HG02870 (cell line): ENCODE results near the gene ROPN1B.
"Not testable (repeated sequence)": the region's sequence is repeated elsewhere in the genome, so short reads cannot be mapped to it uniquely, and the experiment has no call there.

Experiments used
- ATAC-seq: cut with Tn5 transposase; IDR thresholded peaks from one replicate; pipeline ENCODE4 v1.9.1; 2021; ENCODE audit warnings: mild to moderate bottlenecking, moderate library complexity; ENCODE audit not compliant: unreplicated experiment

ROPN1B gene

DNA sequence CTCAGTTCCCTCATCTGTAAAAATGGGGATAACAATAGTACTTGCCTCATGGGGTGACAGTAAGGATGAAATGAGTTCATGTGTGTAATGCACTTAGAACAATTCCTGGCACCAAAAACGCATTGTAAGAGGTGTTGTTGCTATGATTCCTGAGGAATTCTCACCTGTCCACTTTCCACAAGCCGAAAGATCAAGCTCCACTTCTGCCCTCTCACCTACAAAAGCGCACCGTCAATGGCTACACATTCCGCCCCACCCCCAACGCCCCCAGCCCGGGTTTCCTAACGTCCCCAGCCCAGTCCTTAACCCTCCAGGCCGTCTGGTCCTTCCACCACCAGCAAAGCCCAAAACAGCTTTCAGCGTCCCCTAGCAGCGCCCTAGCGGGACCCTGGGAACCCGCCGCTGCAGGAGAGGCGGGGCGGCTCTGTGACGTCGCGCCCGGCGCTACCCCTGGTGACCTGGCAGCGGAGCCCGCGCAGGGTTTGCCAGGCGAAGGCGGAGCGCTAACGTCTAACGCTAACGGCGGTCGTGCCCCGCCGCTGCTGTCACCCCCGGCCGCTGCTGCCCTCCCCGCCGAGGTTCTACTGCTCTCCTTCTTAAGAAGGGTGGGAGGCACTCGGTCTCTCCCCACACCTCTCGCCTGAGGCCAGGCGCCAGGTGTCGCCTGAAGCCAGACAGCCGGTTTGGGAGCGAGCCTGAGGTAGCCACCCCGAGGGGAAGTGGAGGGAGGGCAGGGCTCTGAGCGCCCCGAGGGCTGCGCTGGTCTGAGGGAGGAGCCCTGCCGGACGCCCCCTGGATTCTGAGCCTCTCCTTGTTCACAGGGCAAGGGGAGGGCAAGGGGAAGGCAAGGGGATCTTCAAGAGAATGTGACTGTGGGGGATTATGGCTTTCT lies at the start of gene ROPN1B:
Gene ROPN1B (plus strand): TSS at position 478 of the 892 bp plus-strand sequence. CDS start 2,877 bp downstream, outside the sequence.
- ATAC-seq: not testable (repeated sequence)

- not testable (repeated sequence) for ATAC-seq
These were observed 48.8 kb upstream of the ROPN1B start for GRCh38 chr3:125920191-125920590.

- not testable (repeated sequence) for ATAC-seq
These were observed 48.2 kb upstream of the ROPN1B start for GRCh38 chr3:125920751-125921279.

GRCh38 chr3:125921712-125922111 lies 47.3 kb upstream of the ROPN1B start:
- ATAC-seq: not testable (repeated sequence)

DNA sequence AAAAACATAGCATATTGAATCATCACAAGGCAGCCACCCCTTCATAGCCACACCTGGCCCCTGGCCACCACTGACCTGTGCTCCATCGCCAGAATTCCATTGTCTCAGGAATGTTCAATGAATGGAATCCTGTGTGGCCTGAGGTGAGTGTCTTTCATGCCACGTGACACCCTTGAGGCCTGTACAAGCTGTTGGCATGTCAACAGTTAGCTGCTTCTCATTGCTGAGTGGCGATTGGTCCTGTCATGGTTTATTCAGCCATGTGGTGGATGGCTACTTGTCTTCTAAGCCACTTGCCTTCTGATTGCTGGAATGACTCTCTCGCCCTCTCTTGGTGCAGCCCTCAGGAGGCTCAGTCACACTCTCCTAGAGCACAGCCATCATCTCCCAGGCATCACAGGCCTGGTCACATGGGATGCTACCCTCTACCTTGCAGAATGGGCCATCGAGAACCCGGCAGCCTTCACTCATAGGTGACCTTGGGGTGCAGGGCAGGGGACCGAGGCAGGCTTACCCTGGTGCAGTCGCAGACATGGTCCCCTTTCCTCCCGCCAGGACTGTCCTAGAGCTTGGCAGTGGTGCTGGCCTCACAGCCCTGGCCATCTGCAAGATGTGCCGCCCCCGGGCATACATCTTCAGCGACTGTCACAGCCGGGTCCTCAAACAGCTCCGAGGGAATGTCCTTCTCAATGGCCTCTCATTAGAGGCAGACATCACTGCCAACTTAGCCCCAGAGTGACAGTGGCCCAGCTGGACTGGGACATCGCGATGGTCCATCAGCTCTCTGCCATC lies 45.5 kb upstream of the ROPN1B start:
- ATAC-seq: not testable (repeated sequence)

DNA sequence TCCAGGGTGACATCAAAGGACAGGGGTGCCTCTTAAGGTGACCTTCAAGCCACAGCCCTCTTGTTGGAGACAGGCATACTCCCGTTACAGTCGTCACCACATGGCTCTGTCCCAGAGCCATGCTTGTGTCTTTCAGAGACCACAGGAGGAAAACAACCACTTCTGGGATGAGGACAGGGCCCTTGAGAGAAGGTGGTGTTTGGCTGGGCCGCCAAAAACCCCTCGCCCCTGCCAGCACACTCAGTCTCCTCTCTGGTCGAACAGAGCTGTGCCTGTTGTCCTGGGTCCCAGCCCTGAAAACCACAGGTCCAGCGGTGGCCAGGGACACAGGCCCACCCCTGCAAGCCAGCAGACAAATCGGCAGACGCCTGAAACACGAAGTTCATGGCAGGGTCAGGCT lies 44.7 kb upstream of the ROPN1B start:
- ATAC-seq: not testable (repeated sequence)

- not testable (repeated sequence) for ATAC-seq
These were observed 43.3 kb upstream of the ROPN1B start for GRCh38 chr3:125925727-125926126.

GRCh38 chr3:125928771-125929545 lies 40.0 kb upstream of the ROPN1B start:
- ATAC-seq: not testable (repeated sequence)

DNA sequence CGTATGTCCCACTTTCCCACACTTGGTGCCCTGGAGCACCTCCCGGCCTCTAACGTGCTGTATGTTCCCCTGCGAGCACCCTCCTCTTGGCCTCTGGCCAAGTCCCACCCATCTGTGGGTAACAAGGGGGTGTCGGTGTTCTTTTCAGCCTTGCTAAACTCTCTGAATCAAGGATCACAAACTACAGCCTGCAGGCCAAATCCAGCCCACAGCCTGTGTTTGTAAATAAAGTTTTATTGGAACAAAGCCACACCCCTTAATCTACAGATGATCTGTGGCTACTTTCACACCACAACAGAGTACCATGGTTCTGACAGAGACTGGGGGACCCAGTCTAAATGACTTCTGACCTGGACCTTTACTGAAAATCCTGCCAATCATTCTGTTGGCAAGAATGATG lies 39.2 kb upstream of the ROPN1B start:
- ATAC-seq: not testable (repeated sequence)

DNA sequence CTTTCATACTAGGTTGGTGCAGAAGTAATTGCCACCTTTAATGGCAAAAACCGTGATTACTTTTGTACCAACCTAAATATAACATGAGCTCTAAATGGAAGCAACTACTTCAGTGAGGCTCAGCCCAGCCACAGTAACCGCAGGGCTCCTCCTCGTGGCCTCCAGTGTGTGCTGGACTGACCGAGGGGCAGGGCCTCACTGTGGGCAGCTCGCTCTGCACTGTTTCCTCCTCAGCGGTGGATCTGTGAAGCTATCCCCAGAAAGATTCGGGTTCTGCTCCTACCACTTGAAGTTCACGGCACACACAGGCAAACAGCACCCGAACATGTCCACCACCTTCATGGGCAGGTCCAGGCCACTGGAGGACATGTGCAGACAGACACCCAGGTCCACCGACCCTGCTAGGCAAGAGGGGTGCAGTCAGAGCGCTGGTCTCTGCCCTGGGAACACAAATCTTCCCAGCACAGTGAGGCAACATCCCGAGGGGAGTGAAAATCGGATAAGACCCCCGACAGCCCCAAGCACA lies 37.6 kb upstream of the ROPN1B start:
- ATAC-seq: not testable (repeated sequence)

GRCh38 chr3:125933397-125934173 lies 35.4 kb upstream of the ROPN1B start:
- not testable (repeated sequence) for ATAC-seq

DNA sequence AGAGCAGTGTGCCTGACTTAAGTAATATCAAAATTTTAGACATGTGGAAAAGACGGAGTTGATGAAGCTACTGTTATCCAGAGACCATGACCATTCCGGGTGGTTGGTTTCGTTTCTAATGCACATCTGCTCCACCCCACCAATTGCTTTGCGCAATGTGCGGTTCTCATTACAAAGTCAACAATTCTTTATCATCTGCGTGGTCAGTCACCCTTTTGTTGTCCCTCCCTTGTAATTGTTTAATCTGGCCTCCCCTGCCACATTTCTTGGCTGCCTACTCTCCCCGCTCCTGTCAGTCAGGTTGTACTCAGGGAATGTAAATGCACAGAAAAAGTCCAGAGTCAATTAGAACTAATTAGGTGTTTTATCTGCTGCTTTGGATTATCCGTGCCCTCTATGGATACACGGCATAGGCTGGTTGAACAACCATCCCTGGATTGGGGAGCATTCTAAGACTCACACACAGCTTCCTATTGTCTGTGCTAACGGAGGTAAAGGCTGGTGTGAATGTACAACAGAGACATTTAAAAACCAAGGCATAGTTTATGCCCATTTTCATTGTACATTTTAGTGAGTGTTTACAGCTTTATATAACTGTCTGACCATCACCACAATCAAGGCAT lies 33.6 kb upstream of the ROPN1B start:
- ATAC-seq: not testable (repeated sequence)

DNA sequence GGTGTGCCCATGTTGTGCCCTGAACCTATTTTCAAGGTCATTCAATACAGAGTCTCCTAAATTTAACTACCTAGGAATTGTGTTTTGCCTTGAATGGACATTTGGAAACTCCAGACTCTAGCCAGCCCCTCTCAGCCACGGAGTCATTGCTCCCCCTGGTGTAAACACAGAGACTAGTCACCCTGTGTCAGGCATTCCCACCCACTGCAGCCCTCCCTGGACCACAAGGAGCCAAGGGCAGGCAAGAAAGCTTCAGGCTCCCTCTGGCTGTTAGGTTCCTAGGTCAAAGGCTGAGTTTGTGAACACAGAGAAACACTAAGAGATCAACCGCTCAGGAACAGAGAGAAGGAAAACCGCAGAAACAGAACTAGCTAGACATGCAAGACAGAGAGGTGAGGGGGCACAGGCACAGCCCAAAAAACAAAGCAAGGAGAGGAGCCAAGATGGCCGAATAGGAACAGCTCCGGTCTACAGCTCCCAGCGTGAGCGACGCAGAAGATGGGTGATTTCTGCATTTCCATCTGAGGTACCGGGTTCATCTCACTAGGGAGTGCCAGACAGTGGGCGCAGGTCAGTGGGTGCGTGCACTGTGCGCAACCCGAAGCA lies 32.7 kb upstream of the ROPN1B start:
- not testable (repeated sequence) for ATAC-seq

DNA sequence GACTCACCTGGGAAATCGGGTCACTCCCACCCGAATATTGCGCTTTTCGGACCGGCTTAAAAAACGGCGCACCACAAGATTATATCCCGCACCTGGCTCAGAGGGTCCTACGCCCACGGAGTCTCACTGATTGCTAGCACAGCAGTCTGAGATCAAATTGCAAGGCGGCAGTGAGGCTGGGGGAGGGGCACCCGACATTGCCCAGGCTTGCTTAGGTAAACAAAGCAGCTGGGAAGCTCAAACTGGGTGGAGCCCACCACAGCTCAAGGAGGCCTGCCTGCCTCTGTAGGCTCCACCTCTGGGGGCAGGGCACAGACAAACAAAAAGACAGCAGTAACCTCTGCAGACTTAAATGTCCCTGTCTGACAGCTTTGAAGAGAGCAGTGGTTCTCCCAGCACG lies 32.1 kb upstream of the ROPN1B start:
- ATAC-seq: not testable (repeated sequence)

GRCh38 chr3:125947806-125948205 lies 21.2 kb upstream of the ROPN1B start:
- ATAC-seq: not testable (repeated sequence)

DNA sequence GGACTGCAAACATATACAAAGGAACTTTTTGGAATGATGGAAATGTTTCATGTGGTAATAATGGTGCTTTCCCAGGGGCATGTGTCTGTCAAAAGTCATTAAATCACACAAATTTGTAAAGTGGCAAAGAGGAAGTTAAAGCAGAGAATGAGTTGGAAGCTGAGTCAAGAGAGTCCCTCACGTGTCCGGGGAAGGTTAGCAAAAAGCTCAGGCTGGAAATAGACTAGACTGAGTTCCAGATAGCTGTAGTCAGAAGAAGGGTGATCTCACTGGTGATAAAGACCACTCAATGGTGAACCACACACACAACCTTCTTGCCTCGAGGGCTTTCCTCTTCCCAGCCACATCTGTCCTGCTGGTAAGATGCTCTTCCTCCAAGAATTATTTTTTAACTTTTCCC lies 20.1 kb upstream of the ROPN1B start:
- ATAC-seq: not testable (repeated sequence)

DNA sequence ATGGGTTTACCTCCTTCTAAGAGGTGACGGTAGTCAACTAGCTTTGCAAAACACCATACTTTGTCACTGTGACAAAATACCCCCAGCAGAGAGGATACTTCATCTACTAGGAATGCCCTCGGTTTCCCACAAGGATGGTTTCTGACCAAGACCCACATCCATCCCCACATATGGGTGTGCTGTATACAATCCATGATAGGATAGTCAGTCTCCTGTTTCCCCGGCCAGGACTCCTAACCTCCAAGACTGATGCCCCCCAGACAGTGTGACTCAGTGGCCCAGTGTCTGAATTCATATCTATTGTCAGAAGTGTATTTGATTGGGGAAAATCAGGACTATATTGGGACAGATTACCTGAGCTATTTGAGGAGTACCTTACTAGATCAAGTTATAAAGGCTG lies 17.8 kb upstream of the ROPN1B start:
- not testable (repeated sequence) for ATAC-seq

DNA sequence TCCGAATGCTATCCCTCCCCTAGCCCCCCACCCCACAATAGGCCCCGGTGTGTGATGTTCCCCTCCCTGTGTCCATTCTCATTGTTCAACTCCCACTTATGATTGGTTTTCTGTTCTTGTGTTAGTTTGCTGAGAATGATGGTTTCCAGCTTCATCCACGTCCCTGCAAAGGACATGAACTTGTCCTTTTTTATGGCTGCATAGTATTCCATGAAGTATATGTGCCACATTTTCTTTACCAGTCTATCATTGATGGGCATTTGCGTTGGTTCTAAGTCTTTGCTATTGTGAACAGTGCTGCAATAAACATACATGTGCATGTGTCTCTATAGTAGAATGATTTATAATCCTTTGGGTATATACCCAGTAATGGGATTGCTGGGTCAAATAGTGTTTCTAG lies 12.0 kb upstream of the ROPN1B start:
- not testable (repeated sequence) for ATAC-seq
